ENCODE data around the gene CEP57.
"Not testable (repeated sequence)": the region's sequence is repeated elsewhere in the genome, so short reads cannot be mapped to it uniquely, and the experiment has no call there.

Gene CEP57

GRCh38 chr11:95790933-95791708 lies 823 bp downstream of the CEP57 start:
- Mint-ChIP-seq H3K36me3 (ENCODE audit: low read depth) (peaks cover 17% of the 10 kb centered on the region), H3K27ac (peak overlapping the region; percentile 100), H3K9me3 (no peaks in the 10 kb centered on the region), H3K27me3 (ENCODE audit: low read depth) (no peaks in the 10 kb centered on the region), H3K4me3 (peak overlapping the region; percentile 94), H3K4me1 (ENCODE audit: low read depth) (peaks cover 36% of the 10 kb centered on the region)

- Mint-ChIP-seq H3K4me1 (ENCODE audit: low read depth) (peaks cover 37% of the 10 kb centered on the region), H3K27me3 (ENCODE audit: low read depth) (no peaks in the 10 kb centered on the region), H3K27ac (peak overlapping the region; percentile 100), H3K9me3 (no peaks in the 10 kb centered on the region), H3K4me3 (peak overlapping the region; percentile 94), H3K36me3 (ENCODE audit: low read depth) (peaks cover 12% of the 10 kb centered on the region)
Measured at GRCh38 chr11:95791709-95792033, 1.4 kb downstream of the CEP57 start.

GRCh38 chr11:95792200-95792599 lies 1.9 kb downstream of the CEP57 start:
- peaks cover 37% of the 10 kb centered on the region for H3K4me1 Mint-ChIP-seq (ENCODE audit: low read depth)
- peak overlapping the region; percentile 94 for H3K4me3 Mint-ChIP-seq
- peak overlapping the region; percentile 100 for H3K27ac Mint-ChIP-seq
- no peaks in the 10 kb centered on the region for H3K27me3 Mint-ChIP-seq (ENCODE audit: low read depth)
- no peaks in the 10 kb centered on the region for H3K9me3 Mint-ChIP-seq
- H3K36me3 Mint-ChIP-seq (ENCODE audit: low read depth), result peaks cover 12% of the 10 kb centered on the region

GRCh38 chr11:95792700-95793099 lies 2.4 kb downstream of the CEP57 start:
- Mint-ChIP-seq H3K27me3 (ENCODE audit: low read depth) (no peaks in the 10 kb centered on the region), H3K27ac (no peak overlapping the region), H3K4me1 (ENCODE audit: low read depth) (peaks cover 37% of the 10 kb centered on the region), H3K9me3 (no peaks in the 10 kb centered on the region), H3K4me3 (no peak overlapping the region), H3K36me3 (ENCODE audit: low read depth) (peaks cover 12% of the 10 kb centered on the region)

GRCh38 chr11:95793116-95793515 lies 2.8 kb downstream of the CEP57 start:
- no peaks in the 10 kb centered on the region for H3K27me3 Mint-ChIP-seq (ENCODE audit: low read depth)
- no peaks in the 10 kb centered on the region for H3K9me3 Mint-ChIP-seq
- H3K27ac Mint-ChIP-seq, result no peak overlapping the region
- peaks cover 8% of the 10 kb centered on the region for H3K36me3 Mint-ChIP-seq (ENCODE audit: low read depth)
- peaks cover 33% of the 10 kb centered on the region for H3K4me1 Mint-ChIP-seq (ENCODE audit: low read depth)
- no peak overlapping the region for H3K4me3 Mint-ChIP-seq

- Mint-ChIP-seq H3K4me3 (no peak overlapping the region), H3K36me3 (ENCODE audit: low read depth) (peaks cover 5% of the 10 kb centered on the region), H3K27me3 (ENCODE audit: low read depth) (no peaks in the 10 kb centered on the region), H3K9me3 (no peaks in the 10 kb centered on the region), H3K4me1 (ENCODE audit: low read depth) (peaks cover 27% of the 10 kb centered on the region), H3K27ac (no peak overlapping the region)
Measured at GRCh38 chr11:95794086-95794485, 3.8 kb downstream of the CEP57 start.

- Mint-ChIP-seq H3K27me3 (ENCODE audit: low read depth) (no peaks in the 10 kb centered on the region), H3K36me3 (ENCODE audit: low read depth) (peaks cover 18% of the 10 kb centered on the region), H3K4me3 (no peak overlapping the region), H3K27ac (no peak overlapping the region), H3K4me1 (ENCODE audit: low read depth) (peaks cover 32% of the 10 kb centered on the region), H3K9me3 (no peaks in the 10 kb centered on the region)
Measured at GRCh38 chr11:95795627-95796295, 5.5 kb downstream of the CEP57 start.

GRCh38 chr11:95796501-95796900 lies 6.2 kb downstream of the CEP57 start:
- peaks cover 18% of the 10 kb centered on the region for H3K36me3 Mint-ChIP-seq (ENCODE audit: low read depth)
- no peaks in the 10 kb centered on the region for H3K9me3 Mint-ChIP-seq
- H3K27ac Mint-ChIP-seq, result no peak overlapping the region
- H3K27me3 Mint-ChIP-seq (ENCODE audit: low read depth), result no peaks in the 10 kb centered on the region
- H3K4me3 Mint-ChIP-seq, result no peak overlapping the region
- H3K4me1 Mint-ChIP-seq (ENCODE audit: low read depth), result peaks cover 30% of the 10 kb centered on the region

- no peaks in the 10 kb centered on the region for H3K9me3 Mint-ChIP-seq
- no peak overlapping the region for H3K27ac Mint-ChIP-seq
- H3K4me1 Mint-ChIP-seq (ENCODE audit: low read depth), result peaks cover 13% of the 10 kb centered on the region
- H3K36me3 Mint-ChIP-seq (ENCODE audit: low read depth), result peaks cover 29% of the 10 kb centered on the region
- no peak overlapping the region for H3K4me3 Mint-ChIP-seq
- no peaks in the 10 kb centered on the region for H3K27me3 Mint-ChIP-seq (ENCODE audit: low read depth)
Measured at GRCh38 chr11:95799546-95799945, 9.2 kb downstream of the CEP57 start.

- H3K4me3 Mint-ChIP-seq, result no peak overlapping the region
- peaks cover 13% of the 10 kb centered on the region for H3K4me1 Mint-ChIP-seq (ENCODE audit: low read depth)
- peaks cover 31% of the 10 kb centered on the region for H3K36me3 Mint-ChIP-seq (ENCODE audit: low read depth)
- H3K27ac Mint-ChIP-seq, result no peak overlapping the region
- no peaks in the 10 kb centered on the region for H3K9me3 Mint-ChIP-seq
- no peaks in the 10 kb centered on the region for H3K27me3 Mint-ChIP-seq (ENCODE audit: low read depth)
Measured at GRCh38 chr11:95800438-95800837, 10.1 kb downstream of the CEP57 start.

- no peaks in the 10 kb centered on the region for H3K27me3 Mint-ChIP-seq (ENCODE audit: low read depth)
- peaks cover 12% of the 10 kb centered on the region for H3K4me1 Mint-ChIP-seq (ENCODE audit: low read depth)
- no peak overlapping the region for H3K27ac Mint-ChIP-seq
- no peak overlapping the region for H3K4me3 Mint-ChIP-seq
- peaks cover 46% of the 10 kb centered on the region for H3K36me3 Mint-ChIP-seq (ENCODE audit: low read depth)
- H3K9me3 Mint-ChIP-seq, result peaks cover 6% of the 10 kb centered on the region
Measured at GRCh38 chr11:95802806-95803205, 12.5 kb downstream of the CEP57 start.

GRCh38 chr11:95803973-95804372 lies 13.7 kb downstream of the CEP57 start:
- peaks cover 51% of the 10 kb centered on the region for H3K36me3 Mint-ChIP-seq (ENCODE audit: low read depth)
- no peaks in the 10 kb centered on the region for H3K27me3 Mint-ChIP-seq (ENCODE audit: low read depth)

GRCh38 chr11:95805869-95806268 lies 15.6 kb downstream of the CEP57 start:
- H3K36me3 Mint-ChIP-seq (ENCODE audit: low read depth), result peaks cover 47% of the 10 kb centered on the region

More at GRCh38 chr11:95803973-95804372, 13.7 kb downstream of the CEP57 start:
- Mint-ChIP-seq H3K9me3 (peaks cover 13% of the 10 kb centered on the region), H3K27ac (no peak overlapping the region), H3K4me1 (ENCODE audit: low read depth) (peaks cover 12% of the 10 kb centered on the region), H3K4me3 (no peak overlapping the region)

GRCh38 chr11:95806464-95806863 lies 16.2 kb downstream of the CEP57 start:
- H3K36me3 Mint-ChIP-seq (ENCODE audit: low read depth), result peaks cover 46% of the 10 kb centered on the region
- H3K27me3 Mint-ChIP-seq (ENCODE audit: low read depth); H3K4me1 Mint-ChIP-seq (ENCODE audit: low read depth); H3K27ac Mint-ChIP-seq; H3K4me3 Mint-ChIP-seq: not testable (repeated sequence)
- H3K9me3 Mint-ChIP-seq, result peaks cover 27% of the 10 kb centered on the region

More at GRCh38 chr11:95805869-95806268, 15.6 kb downstream of the CEP57 start:
- Mint-ChIP-seq H3K9me3 (peaks cover 27% of the 10 kb centered on the region), H3K4me1 (ENCODE audit: low read depth) (peaks cover 6% of the 10 kb centered on the region), H3K27ac (no peak overlapping the region), H3K4me3 (no peak overlapping the region), H3K27me3 (ENCODE audit: low read depth) (no peaks in the 10 kb centered on the region)

- not testable (repeated sequence) for H3K4me3 Mint-ChIP-seq; H3K4me1 Mint-ChIP-seq (ENCODE audit: low read depth); H3K27me3 Mint-ChIP-seq (ENCODE audit: low read depth); H3K27ac Mint-ChIP-seq
- Mint-ChIP-seq H3K9me3 (peaks cover 27% of the 10 kb centered on the region), H3K36me3 (ENCODE audit: low read depth) (peaks cover 43% of the 10 kb centered on the region)
Measured at GRCh38 chr11:95811052-95811451, 20.8 kb downstream of the CEP57 start.
